ENCODE data around the gene MYO9B.

- TF ChIP-seq, protein P1, sequence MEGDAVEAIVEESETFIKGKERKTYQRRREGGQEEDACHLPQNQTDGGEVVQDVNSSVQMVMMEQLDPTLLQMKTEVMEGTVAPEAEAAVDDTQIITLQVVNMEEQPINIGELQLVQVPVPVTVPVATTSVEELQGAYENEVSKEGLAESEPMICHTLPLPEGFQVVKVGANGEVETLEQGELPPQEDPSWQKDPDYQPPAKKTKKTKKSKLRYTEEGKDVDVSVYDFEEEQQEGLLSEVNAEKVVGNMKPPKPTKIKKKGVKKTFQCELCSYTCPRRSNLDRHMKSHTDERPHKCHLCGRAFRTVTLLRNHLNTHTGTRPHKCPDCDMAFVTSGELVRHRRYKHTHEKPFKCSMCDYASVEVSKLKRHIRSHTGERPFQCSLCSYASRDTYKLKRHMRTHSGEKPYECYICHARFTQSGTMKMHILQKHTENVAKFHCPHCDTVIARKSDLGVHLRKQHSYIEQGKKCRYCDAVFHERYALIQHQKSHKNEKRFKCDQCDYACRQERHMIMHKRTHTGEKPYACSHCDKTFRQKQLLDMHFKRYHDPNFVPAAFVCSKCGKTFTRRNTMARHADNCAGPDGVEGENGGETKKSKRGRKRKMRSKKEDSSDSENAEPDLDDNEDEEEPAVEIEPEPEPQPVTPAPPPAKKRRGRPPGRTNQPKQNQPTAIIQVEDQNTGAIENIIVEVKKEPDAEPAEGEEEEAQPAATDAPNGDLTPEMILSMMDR (IDR thresholded peaks at IDR 0.05; ENCODE audit: low read length), result no peak
- no peak for TF ChIP-seq EZH2 (IDR thresholded peaks at IDR 0.05; ENCODE audit: borderline replicate concordance, low read length)
Measured at GRCh38 chr19:17242431-17243208, 167.0 kb downstream of the MYO9B start.
